HepG2 (cell line): ENCODE data around the gene TM2D3. TPM values are rescaled to one million over a fixed set of nuclear protein-coding genes. Genes with fewer than 3 reads are reported as not detected.

Experiments used
- ATAC-seq: fragments of 200-7000 bp; cut with Tn5 transposase; 3 replicates; pipeline ENCODE4 v1.9.1; 2020; ENCODE audit warnings: mild to moderate bottlenecking, moderate library complexity
- BruUV-seq: library from RNA; stranded (reverse); fragments of 400-500 nt; replicated peaks from 2 replicates; lab custom pipeline; 2021; lab: Mats Ljungman, UMichigan
- CTCF ChIA-PET: fragments of 300-600 bp; formaldehyde crosslinking; extraction: SDS; loops from one replicate; lab custom pipeline; 2021; ENCODE audit warnings: low total read pairs, inconsistent platforms, low intra/inter-chr PET ratio; lab: Yijun Ruan, JAX
- POLR2A ChIA-PET: fragments of 350-600 bp; sonication (Branson Sonifier 250); formaldehyde crosslinking; loops from one replicate; lab custom pipeline; 2020; ENCODE audit warnings: antibody characterized with exemption, inconsistent platforms; lab: Yijun Ruan, JAX
- DNase-seq: peaks from one replicate; pipeline ENCODE4 v3.0.0-alpha.2; 2015; ENCODE audit warnings: low spot score
- FAIRE-seq: peaks from 3 replicates; lab custom pipeline; 2011; peaks lifted over from hg19 to GRCh38; lab: Jason Lieb, UNC
- H2AFZ ChIP-seq: one replicate; pipeline ENCODE4 v1.6.1; 2011; ENCODE audit warnings: low read length, inconsistent platforms
- H3K27ac ChIP-seq: fragments of 300-600 bp; 3 replicates; pipeline ENCODE4 v1.8.0; 2011; ENCODE audit warnings: mixed run types, mild to moderate bottlenecking, mixed read lengths, low read length, inconsistent platforms; ENCODE audit not compliant: insufficient read depth; ENCODE audit errors: extremely low read length
- H3K27me3 ChIP-seq, 2 experiments: fragments of 200-600 bp in 1 of 2; 2 replicates in 1 of 2; 3 replicates in 1 of 2; pipeline versions ENCODE4 v1.6.0 to v1.8.0; 2011; ENCODE audit warnings: low read length in 2 of 2, mild to moderate bottlenecking in 2 of 2, moderate library complexity in 2 of 2, inconsistent platforms in 1 of 2; ENCODE audit not compliant: insufficient read depth in 2 of 2, control insufficient read depth in 1 of 2
- H3K36me3 ChIP-seq, 2 experiments: fragments of 200-600 bp in 1 of 2; replicated peaks in 1 of 2; 2 replicates in 1 of 2; 3 replicates in 1 of 2; pipeline versions ENCODE4 v1.5.1 to v1.8.0; 2011; ENCODE audit warnings: low read length in 2 of 2, inconsistent platforms in 1 of 2; ENCODE audit not compliant: insufficient read depth in 2 of 2, control insufficient read depth in 1 of 2
- H3K4me1 ChIP-seq: 2 replicates; pipeline ENCODE4 v1.5.1; 2012; ENCODE audit warnings: low read length, inconsistent platforms; ENCODE audit not compliant: insufficient read depth
- H3K4me2 ChIP-seq: 2 replicates; pipeline ENCODE4 v1.6.0; 2011; ENCODE audit warnings: low read depth, low read length, inconsistent platforms
- H3K4me3 ChIP-seq, 3 experiments: fragments of 200-600 bp in 1 of 3; sonication (generic), shearing (Covaris generic) in 1 of 3; replicated peaks in 1 of 3; 2 replicates each; pipeline ENCODE4 v1.5.1; 2011 to 2016; ENCODE audit warnings: low read length in 3 of 3, inconsistent platforms in 2 of 3, low read depth in 2 of 3, mild to moderate bottlenecking in 2 of 3, control low read depth in 1 of 3, mixed read lengths in 1 of 3; ENCODE audit not compliant: insufficient read depth in 1 of 3
- H3K79me2 ChIP-seq: one replicate; pipeline ENCODE4 v1.6.1; 2011; ENCODE audit warnings: low read length, inconsistent platforms; ENCODE audit not compliant: insufficient read depth
- H3K9ac ChIP-seq: 2 replicates; pipeline ENCODE4 v1.6.0; 2011; ENCODE audit warnings: mild to moderate bottlenecking, low read depth, low read length, inconsistent platforms; ENCODE audit not compliant: insufficient read depth
- H3K9me3 ChIP-seq: 2 replicates; pipeline ENCODE4 v1.5.1; 2012; ENCODE audit warnings: mild to moderate bottlenecking, low read length
- H4K20me1 ChIP-seq: 2 replicates; pipeline ENCODE4 v1.6.0; 2011; ENCODE audit warnings: inconsistent platforms, mild to moderate bottlenecking, low read length, moderate library complexity; ENCODE audit not compliant: insufficient read depth
- EHMT2 ChIP-seq: fragments of 200-600 bp; sonication (generic); IDR thresholded peaks from 2 replicates; pipeline ENCODE4 v1.7.0; 2017; ENCODE audit warnings: antibody characterized with exemption, low read depth, low read length, borderline replicate concordance
- ONECUT2 ChIP-seq: sonication (generic); formaldehyde crosslinking; IDR thresholded peaks from 2 replicates; pipeline ENCODE4 v1.4.0; 2020; ENCODE audit warnings: missing genetic modification reagents
- RORA ChIP-seq: sonication (generic); formaldehyde crosslinking; IDR thresholded peaks from 2 replicates; pipeline ENCODE4 v1.5.0; 2020; ENCODE audit warnings: mild to moderate bottlenecking, missing genetic modification reagents, moderate library complexity
- ZBTB38 ChIP-seq: sonication (generic); formaldehyde crosslinking; IDR thresholded peaks from 2 replicates; pipeline ENCODE4 v1.5.1; 2020; ENCODE audit warnings: mild to moderate bottlenecking, missing genetic modification reagents
- ZNF740 ChIP-seq: sonication (generic); formaldehyde crosslinking; IDR thresholded peaks from 2 replicates; pipeline ENCODE4 v1.4.0; 2020; ENCODE audit warnings: missing genetic modification reagents
- ZSCAN31 ChIP-seq: sonication (generic); formaldehyde crosslinking; IDR thresholded peaks from 2 replicates; pipeline ENCODE4 v1.5.0; 2020; ENCODE audit warnings: low read depth, mild to moderate bottlenecking, missing genetic modification reagents
- whole genome bisulfite sequencing: methylation state at CpG from one replicate; pipeline ENCODE4 v1.1.6; 2017; ENCODE audit warnings: low lambda C conversion rate; 5-methylcytosine and 5-hydroxymethylcytosine counted together
- in situ Hi-C: cut with HindIII; loops from 2 replicates; pipeline ENCODE4 v1.10.0; 2017; ENCODE audit warnings: low pct_unique_long_range_greater_than_20kb; ENCODE audit not compliant: extremely low pct_ligation_motif_present
- intact Hi-C: fragments of 100-400 bp; cut with micrococcal nuclease; formaldehyde crosslinking; loops from one replicate; pipeline ENCODE4 v1.10.0; 2022; ENCODE audit not compliant: unreplicated experiment
- polyA plus RNA-seq, 8 experiments: library from polyadenylated mRNA; depleted of rRNA in 3 of 8; stranded (reverse) in 7 of 8; unstranded in 1 of 8; fragments of >200 nt; fragmentation: Illumina TruSeq in 4 of 8; extraction: Trizol in 4 of 8; gene quantifications; 2 replicates each; pipeline versions ENCODE4 v1.2.1 to v1.2.3, GENCODE V29; 2011 to 2016; ENCODE audit warnings: low read depth in 4 of 8, missing spikeins in 1 of 8, mixed read lengths in 1 of 8; ENCODE audit not compliant: insufficient read depth in 1 of 8
- total RNA-seq, 5 experiments: library from RNA; depleted of rRNA; stranded (reverse); fragments of >200 nt; fragmentation: Illumina TruSeq; extraction: Trizol; gene quantifications; 2 replicates each; pipeline ENCODE4 v1.2.3, GENCODE V29; 2016; ENCODE audit warnings: low read depth in 1 of 5
- TF ChIP-seq, protein P1 (sequence below): sonication (generic); formaldehyde crosslinking; IDR thresholded peaks from 2 replicates; pipeline ENCODE4 v1.5.1; 2020; ENCODE audit warnings: mild to moderate bottlenecking, missing genetic modification reagents, moderate library complexity
- TF ChIP-seq, protein P2 (sequence below): sonication (generic); formaldehyde crosslinking; IDR thresholded peaks from 2 replicates; pipeline ENCODE4 v1.5.1; 2020; ENCODE audit warnings: missing genetic modification reagents, mild to moderate bottlenecking, borderline replicate concordance

The TM2D3 gene
- total and polyA plus RNA-seq, 2 of the 13 experiments (the other 11 are each of a cell fraction or from before 2014, with no cell fraction given), result 31.1 to 72.7 TPM

- H3K4me2 ChIP-seq, result no peak overlapping the region
- H3K4me3 ChIP-seq, result no peak overlapping the region
- H3K27me3 ChIP-seq, result no peaks in the 10 kb centered on the region
- WGBS, result 89% methylated on average over 8 of the region's 10 CpGs
- no TSS peak for BruUV-seq
- intact Hi-C loops (no loop called here), in situ Hi-C loops (no loop called here)
- no peak for TF ChIP-seq ONECUT2
- TF ChIP-seq, protein P1, sequence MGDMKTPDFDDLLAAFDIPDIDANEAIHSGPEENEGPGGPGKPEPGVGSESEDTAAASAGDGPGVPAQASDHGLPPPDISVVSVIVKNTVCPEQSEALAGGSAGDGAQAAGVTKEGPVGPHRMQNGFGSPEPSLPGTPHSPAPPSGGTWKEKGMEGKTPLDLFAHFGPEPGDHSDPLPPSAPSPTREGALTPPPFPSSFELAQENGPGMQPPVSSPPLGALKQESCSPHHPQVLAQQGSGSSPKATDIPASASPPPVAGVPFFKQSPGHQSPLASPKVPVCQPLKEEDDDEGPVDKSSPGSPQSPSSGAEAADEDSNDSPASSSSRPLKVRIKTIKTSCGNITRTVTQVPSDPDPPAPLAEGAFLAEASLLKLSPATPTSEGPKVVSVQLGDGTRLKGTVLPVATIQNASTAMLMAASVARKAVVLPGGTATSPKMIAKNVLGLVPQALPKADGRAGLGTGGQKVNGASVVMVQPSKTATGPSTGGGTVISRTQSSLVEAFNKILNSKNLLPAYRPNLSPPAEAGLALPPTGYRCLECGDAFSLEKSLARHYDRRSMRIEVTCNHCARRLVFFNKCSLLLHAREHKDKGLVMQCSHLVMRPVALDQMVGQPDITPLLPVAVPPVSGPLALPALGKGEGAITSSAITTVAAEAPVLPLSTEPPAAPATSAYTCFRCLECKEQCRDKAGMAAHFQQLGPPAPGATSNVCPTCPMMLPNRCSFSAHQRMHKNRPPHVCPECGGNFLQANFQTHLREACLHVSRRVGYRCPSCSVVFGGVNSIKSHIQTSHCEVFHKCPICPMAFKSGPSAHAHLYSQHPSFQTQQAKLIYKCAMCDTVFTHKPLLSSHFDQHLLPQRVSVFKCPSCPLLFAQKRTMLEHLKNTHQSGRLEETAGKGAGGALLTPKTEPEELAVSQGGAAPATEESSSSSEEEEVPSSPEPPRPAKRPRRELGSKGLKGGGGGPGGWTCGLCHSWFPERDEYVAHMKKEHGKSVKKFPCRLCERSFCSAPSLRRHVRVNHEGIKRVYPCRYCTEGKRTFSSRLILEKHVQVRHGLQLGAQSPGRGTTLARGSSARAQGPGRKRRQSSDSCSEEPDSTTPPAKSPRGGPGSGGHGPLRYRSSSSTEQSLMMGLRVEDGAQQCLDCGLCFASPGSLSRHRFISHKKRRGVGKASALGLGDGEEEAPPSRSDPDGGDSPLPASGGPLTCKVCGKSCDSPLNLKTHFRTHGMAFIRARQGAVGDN (CRISPR knock-in tag), result peak; percentile 30; the same call in 1 of the 2 replicates
- 0 out of 2 replicates have a peak, but pooled peaks have one; percentile 16 for TF ChIP-seq ZBTB38 (CRISPR knock-in tag)
- FAIRE-seq (no peak), DNase-seq (no peak), ATAC-seq (no peak)
- H2AFZ ChIP-seq, result no peak overlapping the region
- peaks cover 81% of the 10 kb centered on the region for H3K4me1 ChIP-seq
- no peaks in the 10 kb centered on the region for H3K9me3 ChIP-seq
- CTCF ChIA-PET, result no interaction called here
- no peak overlapping the region for H3K9ac ChIP-seq
- no peaks in the 10 kb centered on the region for H4K20me1 ChIP-seq
- peaks cover 57% of the 10 kb centered on the region for H3K79me2 ChIP-seq
- no peaks in the 10 kb centered on the region; a peak in 1 of 5 replicates for H3K36me3 ChIP-seq
- POLR2A ChIA-PET, result no interaction called here
- no peak overlapping the region for H3K27ac ChIP-seq
These were observed 31.5 kb downstream of the TM2D3 start for GRCh38 chr15:101620671-101621070.

DNA sequence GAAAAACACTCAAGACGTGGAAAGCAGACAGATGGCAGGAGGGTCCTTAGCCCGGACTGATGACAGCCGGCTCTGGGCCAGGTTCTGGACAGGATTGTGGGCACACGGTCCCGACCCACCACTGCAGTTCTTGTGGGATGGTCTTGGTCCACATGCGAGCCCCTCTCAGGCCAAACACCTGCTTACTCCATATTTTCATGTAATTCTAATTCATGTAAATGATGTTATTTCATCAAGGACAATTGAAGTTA lies 32.6 kb downstream of the TM2D3 start:
- no peaks in the 10 kb centered on the region for H3K27me3 ChIP-seq
- H3K36me3 ChIP-seq, result no peaks in the 10 kb centered on the region; a peak in 1 of 5 replicates
- peaks cover 46% of the 10 kb centered on the region for H3K79me2 ChIP-seq
- intact Hi-C loops, result no loop called here
- no peak for FAIRE-seq
- TF ChIP-seq, protein P2, sequence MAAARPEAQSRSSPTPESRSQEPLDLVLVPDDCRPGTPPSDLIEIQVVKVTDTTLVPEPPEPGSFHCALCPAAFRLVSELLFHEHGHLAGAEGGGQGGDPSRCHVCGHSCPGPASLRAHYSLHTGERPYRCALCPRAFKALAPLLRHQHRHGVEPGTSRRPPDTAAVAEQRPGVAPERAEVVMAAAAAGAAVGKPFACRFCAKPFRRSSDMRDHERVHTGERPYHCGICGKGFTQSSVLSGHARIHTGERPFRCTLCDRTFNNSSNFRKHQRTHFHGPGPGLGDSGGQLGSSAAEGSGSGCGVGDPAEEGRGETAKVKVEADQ (CRISPR knock-in tag), result no peak
- no peak for TF ChIP-seq ZBTB38 (CRISPR knock-in tag)
- TF ChIP-seq EHMT2, result no peak
- no peak for TF ChIP-seq ZNF740 (CRISPR knock-in tag)
- TF ChIP-seq RORA (CRISPR knock-in tag), result no peak
- no peak for TF ChIP-seq ZSCAN31 (CRISPR knock-in tag)
- ChIA-PET CTCF (no interaction called here), POLR2A (no interaction called here)
- in situ Hi-C loops, result no loop called here
- peaks cover 85% of the 10 kb centered on the region for H3K4me1 ChIP-seq
- BruUV-seq, result no TSS peak
- H2AFZ ChIP-seq, result no peak overlapping the region
- no peak overlapping the region for H3K4me3 ChIP-seq
- no peaks in the 10 kb centered on the region for H4K20me1 ChIP-seq
- no peak for DNase-seq
- WGBS, result 93% methylated on average over 6 of the region's 6 CpGs
- no peak overlapping the region for H3K27ac ChIP-seq
- H3K9me3 ChIP-seq, result no peaks in the 10 kb centered on the region
- no peak for ATAC-seq
- no peak overlapping the region for H3K4me2 ChIP-seq
- no peak overlapping the region for H3K9ac ChIP-seq
